Stimulated activated CD4-positive, alpha-beta T cell treated with anti-CD3 and anti-CD28 coated beads, Interleukin-15, amount 100 ng/mL, for 48 hours (primary cell): ENCODE results near the gene C20orf96.
"Not testable (repeated sequence)": the region's sequence is repeated elsewhere in the genome, so short reads cannot be mapped to it uniquely, and the experiment has no call there.

Experiments
- DNase-seq, 2 donors: peaks; one replicate each; pipeline ENCODE4 v3.0.0-alpha.2; 2020; ENCODE audit warnings: low read depth in 2 of 2

C20orf96 gene

GRCh38 chr20:278607-279571, 11.7 kb downstream of the C20orf96 start:
- DNase-seq, result no peak

- no peak for DNase-seq
Observed at GRCh38 chr20:278181-278580, 12.4 kb downstream of the C20orf96 start.

GRCh38 chr20:277496-277781, 13.1 kb downstream of the C20orf96 start:
- DNase-seq, result no peak

GRCh38 chr20:276620-277495, 13.7 kb downstream of the C20orf96 start:
- DNase-seq, result no peak

GRCh38 chr20:275791-276190, 14.8 kb downstream of the C20orf96 start:
- no peak for DNase-seq

- no peak for DNase-seq
Observed at GRCh38 chr20:273884-274283, 16.7 kb downstream of the C20orf96 start.

GRCh38 chr20:272718-273117, 17.8 kb downstream of the C20orf96 start:
- DNase-seq, result no peak

GRCh38 chr20:271528-271927, 19.0 kb downstream of the C20orf96 start:
- no peak for DNase-seq

GRCh38 chr20:271069-271468, 19.5 kb downstream of the C20orf96 start:
- no peak for DNase-seq

GRCh38 chr20:270517-270916, 20.0 kb downstream of the C20orf96 start:
- DNase-seq, result no peak

- peak; percentile 84 to 89 for DNase-seq
Observed at GRCh38 chr20:266596-267562, 23.7 kb downstream of the C20orf96 start.

- DNase-seq, result no peak
Observed at GRCh38 chr20:263701-264100, 26.8 kb downstream of the C20orf96 start.

GRCh38 chr20:259981-260380, 30.6 kb downstream of the C20orf96 start:
- DNase-seq, result no peak

GRCh38 chr20:258963-259362, 31.6 kb downstream of the C20orf96 start:
- DNase-seq, result no peak

GRCh38 chr20:258269-258858, 32.2 kb downstream of the C20orf96 start:
- no peak for DNase-seq

- no peak for DNase-seq
Observed at GRCh38 chr20:257419-257818, 33.1 kb downstream of the C20orf96 start, which contains the start of gene DEFB132. Gene DEFB132, plus strand, starts transcription at chr20:257724. Its CDS starts 55 bp downstream, at chr20:257779.

GRCh38 chr20:253447-253846, 37.1 kb downstream of the C20orf96 start:
- DNase-seq, result not testable (repeated sequence)

- no peak for DNase-seq
Observed at GRCh38 chr20:252801-253200, 37.7 kb downstream of the C20orf96 start.

- DNase-seq, result no peak
Observed at GRCh38 chr20:251354-251753, 39.2 kb downstream of the C20orf96 start.

- no peak for DNase-seq
Observed at GRCh38 chr20:242905-243304, 47.6 kb downstream of the C20orf96 start.

GRCh38 chr20:237929-238328, 52.6 kb downstream of the C20orf96 start:
- DNase-seq, result no peak
